PC-3 (cell line): ENCODE data around the gene RGS8. TPM values are rescaled to one million over a fixed set of nuclear protein-coding genes. Genes with fewer than 3 reads are reported as not detected.

ENCODE experiments used
- ATAC-seq: fragments of 200-7000 bp; cut with Tn5 transposase; 2 replicates; pipeline ENCODE4 v1.9.1; 2020; ENCODE audit warnings: mild to moderate bottlenecking, moderate library complexity
- BruUV-seq: library from RNA; stranded (reverse); fragments of 400-500 nt; replicated peaks from 2 replicates; lab custom pipeline; 2021; lab: Mats Ljungman, UMichigan
- CTCF ChIA-PET: fragments of 300-600 bp; sonication (Branson Sonifier 250); formaldehyde crosslinking; loops from one replicate; lab custom pipeline; 2022; ENCODE audit warnings: antibody characterized with exemption; lab: Charles Lee
- POLR2A ChIA-PET: fragments of 300-600 bp; sonication (Branson Sonifier 250); formaldehyde crosslinking; loops from one replicate; lab custom pipeline; 2022; ENCODE audit warnings: antibody characterized with exemption; ENCODE audit not compliant: unreplicated experiment; lab: Charles Lee
- DNase-seq: peaks from one replicate; pipeline ENCODE4 v3.0.0-alpha.2; 2015
- H2AFZ ChIP-seq: fragments of 300-600 bp; sonication (generic); 2 replicates; pipeline ENCODE4 v1.6.0; 2016; ENCODE audit warnings: antibody characterized with exemption, low read length
- H3F3A ChIP-seq: fragments of 300-600 bp; sonication (generic); one replicate; pipeline ENCODE4 v1.6.0; 2017; ENCODE audit warnings: antibody characterized with exemption, low read length, control low read depth, mild to moderate bottlenecking; ENCODE audit not compliant: unreplicated experiment
- H3K27ac ChIP-seq: fragments of 300-600 bp; sonication (generic); 2 replicates; pipeline ENCODE4 v1.5.1; 2016; ENCODE audit warnings: mild to moderate bottlenecking, low read length
- H3K27me3 ChIP-seq: fragments of 300-600 bp; sonication (generic); 2 replicates; pipeline ENCODE4 v1.6.1; 2016; ENCODE audit warnings: low read length, mixed read lengths
- H3K36me3 ChIP-seq: fragments of 300-600 bp; sonication (generic); 2 replicates; pipeline ENCODE4 v1.6.1; 2016; ENCODE audit warnings: low read depth, mixed run types, low read length, mixed read lengths
- H3K4me1 ChIP-seq: fragments of 300-600 bp; sonication (generic); 2 replicates; pipeline ENCODE4 v1.5.1; 2016; ENCODE audit warnings: low read length; ENCODE audit not compliant: insufficient read depth
- H3K4me2 ChIP-seq: fragments of 300-600 bp; sonication (generic); 2 replicates; pipeline ENCODE4 v1.6.0; 2016; ENCODE audit warnings: low read length
- H3K4me3 ChIP-seq: fragments of 300-600 bp; sonication (generic); 2 replicates; pipeline ENCODE4 v1.5.1; 2016; ENCODE audit warnings: mild to moderate bottlenecking, low read length, mixed read lengths
- H3K79me2 ChIP-seq: fragments of 300-600 bp; sonication (generic); 2 replicates; pipeline ENCODE4 v1.6.1; 2017; ENCODE audit warnings: low read length, mixed read lengths
- H3K9ac ChIP-seq: fragments of 300-600 bp; sonication (generic); 2 replicates; pipeline ENCODE4 v1.6.0; 2016; ENCODE audit warnings: mild to moderate bottlenecking, low read length
- H3K9me2 ChIP-seq: fragments of 300-600 bp; sonication (generic); replicated peaks from 2 replicates; pipeline ENCODE4 v1.6.1; 2016; ENCODE audit warnings: mixed run types, low read length, mixed read lengths
- H3K9me3 ChIP-seq: fragments of 300-600 bp; sonication (generic); 2 replicates; pipeline ENCODE4 v1.6.1; 2016; ENCODE audit warnings: low read length, mixed read lengths
- H4K20me1 ChIP-seq: fragments of 300-600 bp; sonication (generic); 2 replicates; pipeline ENCODE4 v1.6.1; 2016; ENCODE audit warnings: low read length, mixed read lengths
- EZH2 ChIP-seq: fragments of 300-600 bp; sonication (generic); IDR thresholded peaks from one replicate; pipeline ENCODE4 v1.6.1; 2017; ENCODE audit warnings: antibody characterized with exemption, mild to moderate bottlenecking, low read length; ENCODE audit not compliant: unreplicated experiment
- EZH2phosphoT487 ChIP-seq: fragments of 300-600 bp; sonication (generic); IDR thresholded peaks from 2 replicates; pipeline ENCODE4 v1.6.1; 2018; ENCODE audit warnings: mild to moderate bottlenecking, antibody characterized with exemption, low read length, borderline replicate concordance
- intact Hi-C: fragments of 100-400 bp; cut with micrococcal nuclease; formaldehyde crosslinking; loops from 2 replicates; pipeline ENCODE4 v1.9.0; 2023
- total RNA-seq: library from RNA; depleted of rRNA; stranded (reverse); fragments of >200 nt; gene quantifications from 2 replicates; pipeline ENCODE4 v1.2.3, GENCODE V29; 2014
- TF ChIP-seq, protein P1 (sequence below): fragments of 300-600 bp; sonication (generic); conservative IDR thresholded peaks from 2 replicates; pipeline ENCODE4 v1.5.1; 2017; ENCODE audit warnings: antibody characterized with exemption, low read depth, mild to moderate bottlenecking, low read length

RGS8 gene
- total RNA-seq, 1 experiment from 2014 or later = not detected

DNA sequence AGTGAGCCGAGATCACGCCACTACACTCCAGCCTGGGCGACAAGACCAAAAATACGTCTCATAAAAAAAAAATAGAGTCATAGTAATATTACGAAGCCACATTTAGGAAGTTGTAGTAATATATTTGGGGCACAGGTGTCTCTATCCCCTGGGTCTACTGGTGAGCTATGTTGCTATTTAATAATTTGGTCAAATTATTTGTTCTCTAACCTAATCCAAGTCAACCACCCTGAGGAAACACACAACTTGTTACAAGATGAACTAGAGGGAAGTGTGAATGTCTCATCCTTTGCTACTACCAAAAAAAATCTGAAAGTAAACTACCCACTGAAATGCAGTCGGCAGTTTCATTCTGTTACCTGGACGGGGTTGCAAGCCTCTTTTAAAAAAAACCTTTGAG lies 35.3 kb downstream of the RGS8 start:
- H3K9me2 ChIP-seq = no peaks in the 10 kb centered on the region
- H3K36me3 ChIP-seq = no peaks in the 10 kb centered on the region
- DNase-seq (no peak), ATAC-seq (no peak)
- H4K20me1 ChIP-seq = no peaks in the 10 kb centered on the region
- no peak overlapping the region for H3K27ac ChIP-seq
- ChIA-PET POLR2A (no interaction called here), CTCF (no interaction called here)
- H3K9ac ChIP-seq = no peak overlapping the region
- H3F3A ChIP-seq = no peaks in the 10 kb centered on the region
- H3K4me1 ChIP-seq = no peaks in the 10 kb centered on the region
- H3K79me2 ChIP-seq = no peaks in the 10 kb centered on the region
- no peak overlapping the region for H2AFZ ChIP-seq
- no peaks in the 10 kb centered on the region for H3K27me3 ChIP-seq
- no peak for TF ChIP-seq EZH2phosphoT487
- TF ChIP-seq, protein P1, sequence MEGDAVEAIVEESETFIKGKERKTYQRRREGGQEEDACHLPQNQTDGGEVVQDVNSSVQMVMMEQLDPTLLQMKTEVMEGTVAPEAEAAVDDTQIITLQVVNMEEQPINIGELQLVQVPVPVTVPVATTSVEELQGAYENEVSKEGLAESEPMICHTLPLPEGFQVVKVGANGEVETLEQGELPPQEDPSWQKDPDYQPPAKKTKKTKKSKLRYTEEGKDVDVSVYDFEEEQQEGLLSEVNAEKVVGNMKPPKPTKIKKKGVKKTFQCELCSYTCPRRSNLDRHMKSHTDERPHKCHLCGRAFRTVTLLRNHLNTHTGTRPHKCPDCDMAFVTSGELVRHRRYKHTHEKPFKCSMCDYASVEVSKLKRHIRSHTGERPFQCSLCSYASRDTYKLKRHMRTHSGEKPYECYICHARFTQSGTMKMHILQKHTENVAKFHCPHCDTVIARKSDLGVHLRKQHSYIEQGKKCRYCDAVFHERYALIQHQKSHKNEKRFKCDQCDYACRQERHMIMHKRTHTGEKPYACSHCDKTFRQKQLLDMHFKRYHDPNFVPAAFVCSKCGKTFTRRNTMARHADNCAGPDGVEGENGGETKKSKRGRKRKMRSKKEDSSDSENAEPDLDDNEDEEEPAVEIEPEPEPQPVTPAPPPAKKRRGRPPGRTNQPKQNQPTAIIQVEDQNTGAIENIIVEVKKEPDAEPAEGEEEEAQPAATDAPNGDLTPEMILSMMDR = no peak
- no peak for TF ChIP-seq EZH2
- intact Hi-C loops = no loop called here
- H3K9me3 ChIP-seq = no peaks in the 10 kb centered on the region
- no peak overlapping the region for H3K4me3 ChIP-seq
- no TSS peak for BruUV-seq
- no peak overlapping the region for H3K4me2 ChIP-seq

DNA sequence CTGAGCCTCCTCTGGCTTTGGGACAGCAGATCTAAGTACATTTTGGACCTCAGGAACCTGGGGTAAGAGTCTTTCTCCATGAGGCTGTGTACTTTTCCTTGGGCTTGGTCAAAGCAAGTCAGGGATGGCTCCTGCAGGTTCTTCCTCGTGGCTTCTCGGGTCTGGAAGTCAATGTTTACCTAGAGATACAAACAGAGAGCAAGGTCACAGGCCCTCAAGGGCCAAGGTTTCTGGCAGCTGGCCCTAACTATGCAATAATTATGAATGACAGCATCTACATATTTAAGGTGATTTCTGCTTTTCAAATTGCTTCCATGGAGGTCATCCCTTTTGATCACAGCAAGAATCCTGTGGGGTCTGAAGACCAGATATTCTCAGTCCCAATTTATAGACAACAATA lies 37.6 kb downstream of the RGS8 start:
- Histone ChIP-seq H3K36me3 (no peaks in the 10 kb centered on the region), H3K4me2 (no peak overlapping the region), H3K4me1 (no peaks in the 10 kb centered on the region), H3K79me2 (no peaks in the 10 kb centered on the region), H3K27me3 (no peaks in the 10 kb centered on the region), H3K9ac (no peak overlapping the region), H2AFZ (no peak overlapping the region), H3K27ac (no peak overlapping the region), H3K9me2 (no peaks in the 10 kb centered on the region), H3F3A (no peaks in the 10 kb centered on the region), H3K9me3 (no peaks in the 10 kb centered on the region), H4K20me1 (no peaks in the 10 kb centered on the region), H3K4me3 (no peak overlapping the region)
- ATAC-seq = no peak
- ChIA-PET POLR2A (no interaction called here), CTCF (no interaction called here)
- intact Hi-C loops = no loop called here
- no TSS peak for BruUV-seq
- TF ChIP-seq, protein P1 = no peak
- TF ChIP-seq EZH2 (no peak), EZH2phosphoT487 (no peak)
- no peak for DNase-seq

DNA sequence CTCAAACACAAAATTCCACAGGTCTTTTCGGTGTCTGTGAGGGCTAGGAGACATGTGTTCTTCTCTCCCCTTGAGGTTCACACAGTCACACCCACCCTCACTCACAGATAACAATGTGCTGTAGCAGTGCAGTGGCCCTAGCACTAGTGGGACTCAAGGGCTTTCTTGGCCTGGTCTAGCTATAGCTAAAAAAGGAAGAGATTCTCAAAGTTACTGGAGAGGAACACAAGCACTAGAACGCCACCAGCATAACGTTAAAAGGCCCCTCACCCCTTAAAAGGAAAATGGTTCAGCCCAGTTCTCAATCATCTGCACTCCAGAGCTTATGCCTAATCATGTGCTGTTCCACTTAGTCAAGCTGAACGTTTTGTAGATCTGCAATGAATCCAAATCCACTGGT lies 39.5 kb downstream of the RGS8 start:
- no peaks in the 10 kb centered on the region for H3F3A ChIP-seq
- intact Hi-C loops = no loop called here
- ATAC-seq (no peak), DNase-seq (no peak)
- TF ChIP-seq, protein P1 = no peak
- TF ChIP-seq EZH2phosphoT487 (no peak), EZH2 (no peak)
- no peaks in the 10 kb centered on the region for H3K4me1 ChIP-seq
- CTCF ChIA-PET = no interaction called here
- H3K27ac ChIP-seq = no peak overlapping the region
- no peaks in the 10 kb centered on the region for H3K9me3 ChIP-seq
- no peaks in the 10 kb centered on the region for H4K20me1 ChIP-seq
- H3K79me2 ChIP-seq = no peaks in the 10 kb centered on the region
- H3K4me3 ChIP-seq = no peak overlapping the region
- H3K9me2 ChIP-seq = no peaks in the 10 kb centered on the region
- no peaks in the 10 kb centered on the region for H3K27me3 ChIP-seq
- no peaks in the 10 kb centered on the region for H3K36me3 ChIP-seq
- no peak overlapping the region for H3K4me2 ChIP-seq
- no peak overlapping the region for H2AFZ ChIP-seq
- BruUV-seq = no TSS peak
- POLR2A ChIA-PET = no interaction called here
- no peak overlapping the region for H3K9ac ChIP-seq
